ENCODE results near the gene SPG11.
"Not testable (repeated sequence)": the region's sequence is repeated elsewhere in the genome, so short reads cannot be mapped to it uniquely, and the experiment has no call there.

SPG11 gene

GRCh38 chr15:44663410-44664308 is at the start of gene SPG11:
TSS of gene SPG11 (minus strand) at chr15:44663662. CDS start at chr15:44663647, 15 bp downstream.
- peak; percentile 76 for FAIRE-seq

- FAIRE-seq, result no peak
Measured at GRCh38 chr15:44712346-44713005, 49.0 kb upstream of the SPG11 start.

- FAIRE-seq, result no peak
Measured at GRCh38 chr15:44711743-44712345, 48.4 kb upstream of the SPG11 start.

- no peak for FAIRE-seq
Measured at GRCh38 chr15:44711096-44711742, 47.8 kb upstream of the SPG11 start, which contains the start of the genes B2M and PATL2. TSS of gene B2M (plus strand) at chr15:44711517. CDS start at chr15:44711547, 30 bp downstream. TSS of gene PATL2 (minus strand) at chr15:44711323. CDS start at chr15:44676490, 34,833 bp downstream.

GRCh38 chr15:44710236-44711095 is 47.0 kb upstream of the SPG11 start:
- no peak for FAIRE-seq

GRCh38 chr15:44706946-44707636 is 43.6 kb upstream of the SPG11 start:
- FAIRE-seq, result no peak

GRCh38 chr15:44706401-44706800 is 42.9 kb upstream of the SPG11 start:
- FAIRE-seq, result no peak

GRCh38 chr15:44705986-44706385 is 42.5 kb upstream of the SPG11 start:
- no peak for FAIRE-seq

GRCh38 chr15:44700676-44701075 is 37.2 kb upstream of the SPG11 start:
- FAIRE-seq, result not testable (repeated sequence)

- no peak for FAIRE-seq
Measured at GRCh38 chr15:44698641-44699040, 35.2 kb upstream of the SPG11 start.

- no peak for FAIRE-seq
Measured at GRCh38 chr15:44697014-44697413, 33.6 kb upstream of the SPG11 start.

- no peak for FAIRE-seq
Measured at GRCh38 chr15:44695294-44695693, 31.8 kb upstream of the SPG11 start.

GRCh38 chr15:44694416-44694815 is 31.0 kb upstream of the SPG11 start:
- no peak for FAIRE-seq

- FAIRE-seq, result no peak
Measured at GRCh38 chr15:44692659-44693058, 29.2 kb upstream of the SPG11 start.

GRCh38 chr15:44690245-44690644 is 26.8 kb upstream of the SPG11 start:
- FAIRE-seq, result not testable (repeated sequence)

- FAIRE-seq, result not testable (repeated sequence)
Measured at GRCh38 chr15:44689318-44689717, 25.9 kb upstream of the SPG11 start.

- FAIRE-seq, result not testable (repeated sequence)
Measured at GRCh38 chr15:44682809-44683682, 19.6 kb upstream of the SPG11 start.

GRCh38 chr15:44682211-44682610 is 18.7 kb upstream of the SPG11 start:
- no peak for FAIRE-seq

GRCh38 chr15:44676676-44677075 is 13.2 kb upstream of the SPG11 start:
- no peak for FAIRE-seq

- no peak for FAIRE-seq
Measured at GRCh38 chr15:44675911-44676310, 12.4 kb upstream of the SPG11 start.
